AG04449 (cell line): ENCODE data around the gene VMAC.

ENCODE experiments used
- CTCF ChIA-PET: fragments of 350-600 bp; formaldehyde crosslinking; extraction: SDS; loops from one replicate; lab custom pipeline; 2021; ENCODE audit warnings: antibody characterized with exemption; lab: Yijun Ruan, JAX
- POLR2A ChIA-PET: fragments of 400-600, 350-600 bp; formaldehyde crosslinking; extraction: SDS; loops from one replicate; lab custom pipeline; 2020; ENCODE audit warnings: antibody characterized with exemption, inconsistent platforms; lab: Yijun Ruan, JAX
- DNase-seq: peaks from one replicate; pipeline ENCODE4 v3.0.0-alpha.2; 2010; ENCODE audit warnings: low read depth, low spot score
- H3K4me3 ChIP-seq: 2 replicates; pipeline ENCODE4 v1.5.1; 2011; ENCODE audit warnings: low read depth, mild to moderate bottlenecking, control low read depth, low read length
- CTCF ChIP-seq: IDR thresholded peaks from one replicate; pipeline ENCODE4 v1.5.1; 2011; ENCODE audit warnings: mild to moderate bottlenecking, moderate library complexity, low read length, control low read depth, inconsistent platforms; ENCODE audit not compliant: insufficient read depth; ENCODE audit errors: missing control alignments

The VMAC gene

DNA sequence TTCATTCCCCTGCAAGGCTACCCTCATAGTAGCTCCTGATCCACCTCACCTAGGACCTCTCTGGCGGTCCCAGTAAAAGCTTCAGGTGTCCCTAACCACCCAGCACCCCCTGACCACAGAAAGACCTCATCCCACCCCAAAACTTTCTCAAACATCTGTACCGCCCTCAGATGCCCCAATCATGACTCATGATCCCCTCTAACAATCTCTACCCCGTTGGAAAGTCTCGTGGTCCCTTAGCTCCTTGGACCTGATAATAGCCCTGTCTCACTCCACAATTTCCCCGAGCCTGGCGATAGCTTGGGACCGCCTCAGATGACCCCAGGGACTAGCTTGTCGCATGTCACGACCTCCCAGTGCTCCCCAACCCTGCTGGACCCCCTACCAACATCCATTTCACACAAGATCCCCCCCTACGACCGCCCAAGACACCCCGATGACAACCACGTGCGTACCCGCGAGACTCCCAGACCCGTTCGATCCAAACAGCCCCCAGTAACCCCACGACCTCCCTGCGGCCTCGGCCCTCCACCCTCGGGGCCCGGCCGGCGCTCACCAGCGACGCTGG, 1.5 kb upstream of the VMAC start:
- no peak for TF ChIP-seq CTCF
- DNase-seq: no peak
- peak overlapping the region; percentile 100 for H3K4me3 ChIP-seq
- ChIA-PET CTCF (interaction anchor here (0.8 to 4.9 kb wide), 6 partner anchors 11 to 184 kb away, joined by 3 to 41 read pairs (median 8); no protein-coding TSS in a partner anchor), POLR2A (interaction anchor here (0.5 to 2.6 kb wide), 6 partner anchors 10 to 610 kb away, joined by 3 to 23 read pairs (median 6); partner anchors contain the start of genes CATSPERD and LONP1)

DNA sequence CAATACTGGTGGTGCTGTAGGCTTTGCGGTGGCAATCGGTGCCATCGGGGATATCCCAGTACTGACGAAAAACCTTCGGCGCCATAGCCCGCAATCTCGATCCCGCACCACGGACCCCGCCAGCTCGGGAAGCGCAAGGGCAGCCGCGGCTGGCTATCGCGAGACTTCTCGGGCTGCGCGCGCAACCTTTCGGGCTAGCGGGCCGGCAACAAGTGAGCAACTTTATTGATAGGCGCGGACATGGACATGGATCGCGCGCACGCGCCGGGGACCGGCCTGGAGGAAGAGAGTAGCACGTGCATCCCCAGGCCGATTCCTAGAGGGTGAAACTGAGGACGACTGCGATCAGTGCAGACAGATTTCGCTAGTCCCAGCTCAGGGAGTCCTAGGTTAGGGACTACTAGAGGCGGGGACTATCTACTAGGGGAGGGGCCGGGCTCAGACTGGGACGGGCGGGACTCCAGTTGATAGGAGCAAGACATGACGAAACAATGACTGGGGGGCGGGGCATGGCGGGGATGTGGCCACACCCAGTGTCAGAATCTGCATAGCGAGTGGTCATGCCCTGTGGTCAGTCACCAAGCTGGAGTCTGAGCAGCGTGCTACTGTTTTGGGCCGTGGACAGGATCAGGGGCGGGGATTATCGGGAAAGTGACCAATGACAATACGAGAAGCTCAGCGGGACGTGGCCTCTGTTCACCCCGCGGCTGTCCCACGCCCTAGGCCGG, 884 bp upstream of the VMAC start, which contains the start of gene NDUFA11:
Gene NDUFA11 (minus strand): TSS at position 167 of the 728 bp plus-strand sequence. CDS start 82 bp downstream, at position 85.
- H3K4me3 ChIP-seq: peak within 1 kb of the TSS; percentile 100
- TF ChIP-seq CTCF: no peak
- CTCF ChIA-PET: interaction anchor here (1.4 to 4.9 kb wide), 5 partner anchors 11 to 119 kb away, joined by 3 to 41 read pairs (median 12); no protein-coding TSS in a partner anchor
- POLR2A ChIA-PET: interaction anchor here (0.5 to 2.6 kb wide), 7 partner anchors 11 to 611 kb away, joined by 3 to 23 read pairs (median 5); partner anchors contain the start of genes CATSPERD and LONP1
- no peak for DNase-seq

GRCh38 chr19:5905114-5905778, 574 bp downstream of the VMAC start:
- ChIA-PET POLR2A (no interaction called here), CTCF (interaction anchor here (1.8 to 4.9 kb wide), 3 partner anchors 13 to 118 kb away, joined by 4 to 41 read pairs (median 41); no protein-coding TSS in a partner anchor)
- TF ChIP-seq CTCF: no peak
- H3K4me3 ChIP-seq: peak overlapping the region; percentile 100
- no peak for DNase-seq

DNA sequence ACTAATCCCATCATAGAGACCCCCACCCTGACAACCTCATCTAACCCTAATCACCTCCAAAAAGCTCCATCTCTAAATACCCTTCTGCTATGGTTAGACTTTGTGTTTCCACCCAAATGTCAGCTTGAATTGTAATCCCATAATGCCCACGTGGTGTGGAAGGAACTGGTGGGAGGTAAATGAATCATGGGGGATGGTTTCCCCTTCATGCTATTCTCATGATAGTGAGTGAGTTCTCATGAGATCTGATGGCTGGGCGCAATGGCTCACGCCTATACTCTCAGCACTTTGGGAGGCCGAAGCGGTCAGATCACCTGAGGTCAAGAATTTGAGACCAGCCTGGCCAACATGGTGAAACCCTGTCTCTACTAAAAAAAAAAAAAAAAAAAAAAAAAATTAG, 2.6 kb downstream of the VMAC start:
- CTCF ChIA-PET: interaction anchor here (1.2 kb wide), 1 partner anchor 103 kb away, joined by 3 read pairs; no protein-coding TSS in a partner anchor
- POLR2A ChIA-PET: no interaction called here
- no peak for DNase-seq
- TF ChIP-seq CTCF: no peak
- H3K4me3 ChIP-seq: no peak overlapping the region

GRCh38 chr19:5908773-5909442, 4.2 kb downstream of the VMAC start:
- CTCF ChIA-PET: interaction anchor here (0.9 kb wide), 1 partner anchor 105 kb away, joined by 3 read pairs; no protein-coding TSS in a partner anchor
- no peak overlapping the region for H3K4me3 ChIP-seq
- POLR2A ChIA-PET: no interaction called here
- TF ChIP-seq CTCF: no peak
- DNase-seq: no peak
